Medulla oblongata (tissue), 1 donor: ENCODE results near the gene DNAJC6.
A peak's percentile ranks its signal among the peaks of the same experiment; 100 is the strongest.
"Not testable (repeated sequence)": the region's sequence is repeated elsewhere in the genome, so short reads cannot be mapped to it uniquely, and the experiment has no call there.

ENCODE experiments used
- DNase-seq: peaks from one replicate; pipeline ENCODE4 v3.0.0-alpha.2; 2015; ENCODE audit errors: extremely low spot score

The DNAJC6 gene

DNA sequence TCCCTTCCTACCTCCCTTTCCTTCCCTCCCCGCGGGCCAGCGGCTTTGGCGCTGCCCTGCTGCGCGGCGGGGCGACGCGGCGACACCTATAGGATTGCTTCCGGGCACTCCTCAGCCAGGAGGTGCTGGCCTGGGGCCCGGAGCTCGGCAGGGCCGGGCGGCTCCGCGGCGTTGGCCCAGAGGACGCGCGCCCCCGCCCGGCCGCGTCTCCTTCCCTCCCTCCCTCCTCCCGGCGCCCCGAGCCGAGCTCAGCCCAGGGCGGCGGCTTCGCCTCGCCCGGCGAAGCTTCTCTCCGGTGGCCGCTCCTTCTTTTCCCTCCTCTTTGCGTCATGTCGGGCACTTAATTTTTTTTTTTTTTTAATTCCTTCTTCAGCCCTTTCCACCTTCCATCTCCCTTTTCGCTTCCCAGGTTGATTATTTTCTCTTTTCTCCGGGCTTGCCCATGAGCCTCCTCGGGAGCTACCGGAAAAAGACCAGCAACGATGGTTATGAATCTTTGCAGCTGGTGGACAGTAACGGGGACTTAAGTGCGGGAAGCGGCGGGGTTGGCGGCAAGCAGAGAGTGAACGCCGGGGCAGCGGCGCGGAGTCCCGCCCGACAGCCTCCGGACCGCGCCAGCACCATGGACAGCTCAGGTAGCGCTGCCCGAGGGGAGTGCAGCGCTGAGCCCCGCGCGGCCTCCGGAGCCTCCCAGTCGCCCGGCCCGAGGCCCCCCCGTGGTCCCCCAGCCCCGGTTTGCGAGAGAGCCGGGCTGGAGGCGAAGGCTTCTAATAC is at the start of gene DNAJC6:
TSS of gene DNAJC6 (plus strand) at position 240 of the 774 bp plus-strand sequence. CDS start at position 443, 203 bp downstream.
- peak; percentile 75 for DNase-seq

DNA sequence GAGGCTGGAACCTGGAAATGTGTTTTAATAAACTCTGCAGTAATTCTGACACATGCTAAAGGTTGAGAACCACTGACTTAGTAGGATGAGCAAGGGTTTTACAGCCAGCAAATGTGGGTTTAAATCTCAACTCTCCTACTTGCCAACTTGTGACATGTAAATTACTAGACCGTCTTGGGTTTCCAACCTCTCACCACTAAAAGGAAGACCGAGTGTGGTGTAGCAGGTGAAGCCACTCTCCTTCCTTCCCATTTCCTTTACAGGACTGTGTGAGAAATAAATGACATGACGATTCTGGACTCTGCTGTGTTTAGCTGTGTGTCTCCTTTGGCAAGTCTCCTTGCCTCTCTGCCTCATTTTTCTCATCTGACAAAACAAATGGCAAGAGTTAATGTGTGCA is 49.5 kb upstream of the DNAJC6 start:
- no peak for DNase-seq

DNA sequence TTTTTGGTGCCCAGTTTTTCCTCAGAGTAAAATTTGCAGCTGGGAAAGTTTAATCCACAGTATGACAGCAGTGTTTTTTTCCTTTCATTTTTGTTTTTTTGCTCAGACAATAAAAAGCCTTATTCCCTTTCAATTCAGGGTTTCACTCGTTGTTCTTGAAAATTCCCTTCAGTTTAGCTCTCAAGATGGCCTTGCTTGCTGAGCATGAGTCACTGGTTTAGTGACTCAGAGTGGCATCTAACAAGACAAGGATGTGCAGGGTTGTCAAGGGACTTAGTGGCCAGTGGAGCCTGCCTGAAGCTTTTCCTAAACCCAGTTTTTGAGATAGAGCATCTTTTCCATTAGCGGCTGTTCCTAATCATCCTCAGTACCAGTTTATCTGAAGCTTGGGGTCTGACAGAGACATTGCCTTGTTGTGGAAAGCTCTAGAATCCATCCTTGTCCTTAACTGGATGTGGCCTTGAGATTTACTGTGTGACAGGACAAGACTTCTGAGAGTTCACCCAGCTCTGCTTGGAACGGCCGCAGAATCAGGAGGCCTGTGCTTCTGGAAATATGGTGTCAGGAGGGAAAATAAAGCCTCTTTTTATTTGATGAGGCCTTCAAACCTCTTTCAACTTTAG is 48.4 kb upstream of the DNAJC6 start:
- peak; percentile 77 for DNase-seq

DNA sequence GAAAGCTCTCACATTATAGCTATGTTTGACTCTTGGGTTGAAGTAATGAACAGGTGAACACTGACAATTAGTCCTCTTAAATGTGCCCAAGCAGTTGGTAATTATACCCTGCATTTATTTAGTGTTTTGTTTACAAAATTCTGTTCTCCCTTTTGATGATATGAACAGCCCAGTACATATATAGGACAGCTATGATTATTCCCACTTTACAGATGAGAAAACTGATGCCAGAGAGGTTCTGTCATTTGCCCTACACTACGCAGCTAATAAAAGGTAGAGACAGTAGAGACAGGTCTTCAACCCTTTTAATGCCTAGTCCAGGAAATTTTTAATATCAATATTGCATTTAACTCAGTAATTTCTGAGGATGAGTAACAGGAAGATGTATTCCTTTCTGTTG is 46.1 kb upstream of the DNAJC6 start:
- no peak for DNase-seq

DNA sequence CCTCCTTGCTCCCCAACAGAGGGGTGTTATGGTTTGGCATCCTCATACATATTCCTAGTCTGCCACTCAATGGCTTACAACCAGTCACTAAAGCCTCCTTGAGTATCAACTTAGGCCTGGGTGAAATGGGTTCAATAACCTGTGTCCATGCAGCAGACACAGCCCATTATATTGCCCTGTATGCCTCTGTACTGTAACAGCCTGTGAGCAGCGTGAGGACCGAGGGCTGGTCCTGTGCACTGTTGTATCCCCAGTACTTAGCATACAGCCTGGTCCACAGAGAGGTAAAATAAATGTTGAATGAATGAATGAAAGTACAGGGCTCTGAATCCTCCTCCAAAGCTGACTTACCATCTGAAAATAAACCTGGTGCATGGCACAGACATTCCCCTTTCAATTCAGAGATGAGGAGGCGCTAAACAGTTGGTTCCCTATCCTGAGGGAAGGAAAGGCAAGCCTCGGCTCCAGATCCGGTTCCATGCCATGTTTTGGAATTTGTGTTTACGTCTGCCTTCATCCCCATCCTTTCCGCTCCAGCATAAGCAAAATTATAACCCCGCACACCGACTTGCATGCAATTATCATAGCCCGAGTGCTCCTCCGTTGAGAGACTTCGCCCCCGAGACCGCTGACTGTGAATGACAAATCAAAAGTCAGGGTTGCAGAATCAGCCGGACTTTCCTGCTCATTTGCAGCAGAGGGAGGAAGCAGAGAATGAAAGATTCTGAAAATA is 45.0 kb upstream of the DNAJC6 start:
- peak; percentile 72 for DNase-seq

DNA sequence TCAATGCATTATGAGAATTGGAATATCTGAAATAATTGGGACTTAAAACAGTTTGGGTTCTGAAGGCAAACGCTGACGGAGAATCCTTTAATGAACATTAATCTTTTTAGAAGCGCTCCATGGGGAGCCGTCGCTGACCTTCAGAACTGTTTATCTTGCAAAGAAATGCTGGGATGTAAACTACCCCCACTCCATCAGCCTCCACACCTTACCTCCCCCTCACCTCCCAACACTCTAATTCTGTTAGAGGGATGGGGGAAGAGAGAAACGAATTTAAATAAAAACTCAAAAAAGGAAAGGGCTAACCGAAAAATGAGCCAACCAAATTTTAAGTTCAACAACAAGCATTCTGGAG is 44.1 kb upstream of the DNAJC6 start:
- DNase-seq: no peak

DNA sequence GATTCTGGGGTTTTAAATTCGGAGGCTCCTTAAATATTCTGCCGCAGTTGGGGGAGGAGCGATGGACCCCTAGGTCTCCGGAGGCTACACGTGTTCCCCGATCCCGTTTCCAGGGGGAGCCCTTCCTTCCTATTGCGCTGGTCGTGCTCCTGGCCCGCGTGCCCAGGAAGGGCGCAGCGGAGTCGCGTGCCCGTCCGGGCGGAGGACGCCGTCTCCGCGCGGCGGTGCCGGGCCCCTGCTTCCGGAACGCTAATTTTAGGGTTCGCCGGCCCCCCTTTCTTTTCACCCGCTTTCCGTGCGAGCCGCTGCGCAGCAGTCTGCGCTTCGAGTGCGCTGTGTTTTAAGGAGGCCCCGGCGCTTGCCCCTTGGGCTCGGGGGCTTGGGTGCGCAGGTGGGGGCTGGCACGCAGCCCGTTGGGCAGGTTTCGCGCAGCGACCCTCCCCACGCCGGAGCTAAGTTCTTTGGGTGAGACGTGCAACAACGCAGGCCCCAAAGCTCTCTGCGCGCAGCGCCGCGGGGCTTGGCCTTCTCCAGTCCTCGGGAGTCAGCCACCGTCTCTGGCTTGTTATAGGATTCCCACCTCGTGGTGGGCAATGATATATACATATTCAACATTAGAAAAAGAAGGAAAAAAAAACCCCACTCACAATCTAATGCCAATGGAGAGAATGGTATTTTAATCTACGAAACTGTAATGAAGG is 43.5 kb upstream of the DNAJC6 start:
- DNase-seq: no peak

DNA sequence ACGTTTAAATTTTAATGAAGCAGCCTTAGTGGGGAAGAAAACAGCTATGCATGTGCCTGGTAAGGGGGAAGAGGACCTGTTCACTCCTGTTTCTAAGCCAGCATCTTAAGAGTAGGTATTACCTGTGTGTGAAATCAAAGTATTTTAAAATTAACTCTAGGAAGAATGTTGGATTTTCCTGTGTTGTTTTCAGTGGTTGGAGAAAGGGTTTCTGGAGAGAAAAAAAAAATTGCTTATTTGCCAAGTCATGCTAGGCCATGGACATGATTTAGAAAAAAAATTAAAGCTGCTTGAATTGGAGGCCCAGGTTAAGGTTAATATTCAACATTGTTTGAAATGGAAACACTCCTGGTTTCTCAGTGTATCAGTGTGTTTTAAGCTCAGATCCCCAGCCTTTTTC is 42.9 kb upstream of the DNAJC6 start:
- DNase-seq: no peak

DNA sequence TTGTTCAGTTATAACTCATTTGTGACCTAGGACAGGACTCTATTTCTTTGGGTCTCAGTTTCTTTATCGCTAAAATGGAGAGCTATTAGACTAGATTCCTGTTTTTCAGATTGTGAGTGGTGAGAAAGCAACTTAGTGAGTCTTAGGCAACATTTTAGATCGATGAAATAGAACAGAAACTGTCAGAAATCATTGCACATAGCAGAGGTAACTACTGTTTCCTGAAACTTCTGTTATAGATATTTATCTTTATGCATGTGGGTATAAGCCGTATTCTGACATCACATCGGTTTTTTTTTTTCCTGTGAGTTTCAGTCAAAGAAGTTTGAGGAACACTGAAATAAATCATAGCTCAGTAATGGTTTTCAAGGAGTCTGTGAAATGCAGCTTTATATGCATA is 42.1 kb upstream of the DNAJC6 start:
- no peak for DNase-seq

DNA sequence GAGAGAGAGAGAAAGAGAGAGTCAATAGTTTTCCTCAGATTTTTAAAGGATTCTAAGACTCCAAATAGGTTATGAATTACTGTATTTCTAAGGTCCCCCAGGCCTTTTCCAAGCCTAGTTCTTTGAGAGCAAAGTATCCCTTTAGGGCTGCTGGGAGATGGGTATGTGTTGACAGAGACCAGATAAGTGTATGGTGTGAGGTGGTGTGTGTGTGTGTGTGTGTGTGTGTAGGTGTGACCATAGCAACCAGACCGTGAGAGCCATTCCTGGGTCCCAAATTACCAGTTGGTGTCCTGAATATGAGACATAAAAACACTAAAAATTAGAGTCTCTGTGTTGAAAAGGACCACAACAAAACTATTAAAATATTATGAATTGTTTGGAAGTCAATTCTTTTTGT is 41.7 kb upstream of the DNAJC6 start:
- DNase-seq: no peak

DNA sequence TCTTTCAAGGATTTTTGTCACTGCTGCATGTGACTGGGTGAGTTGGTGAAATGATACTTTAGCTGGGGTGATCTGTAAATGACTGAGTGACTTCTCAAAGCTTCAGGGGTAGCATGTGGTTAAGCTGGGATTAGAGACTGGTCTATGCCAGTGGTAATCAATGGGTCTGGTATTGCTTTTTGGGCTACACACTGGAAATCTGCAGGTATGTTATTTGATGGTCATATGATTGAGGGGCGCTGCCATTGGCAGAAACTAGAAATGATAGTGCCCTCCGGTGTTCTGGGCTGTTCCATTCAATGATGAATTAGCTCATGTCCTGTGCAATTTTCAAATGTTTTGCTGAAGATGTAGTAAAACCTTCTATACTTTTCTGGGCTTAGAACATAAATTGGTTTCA is 39.7 kb upstream of the DNAJC6 start:
- no peak for DNase-seq

DNA sequence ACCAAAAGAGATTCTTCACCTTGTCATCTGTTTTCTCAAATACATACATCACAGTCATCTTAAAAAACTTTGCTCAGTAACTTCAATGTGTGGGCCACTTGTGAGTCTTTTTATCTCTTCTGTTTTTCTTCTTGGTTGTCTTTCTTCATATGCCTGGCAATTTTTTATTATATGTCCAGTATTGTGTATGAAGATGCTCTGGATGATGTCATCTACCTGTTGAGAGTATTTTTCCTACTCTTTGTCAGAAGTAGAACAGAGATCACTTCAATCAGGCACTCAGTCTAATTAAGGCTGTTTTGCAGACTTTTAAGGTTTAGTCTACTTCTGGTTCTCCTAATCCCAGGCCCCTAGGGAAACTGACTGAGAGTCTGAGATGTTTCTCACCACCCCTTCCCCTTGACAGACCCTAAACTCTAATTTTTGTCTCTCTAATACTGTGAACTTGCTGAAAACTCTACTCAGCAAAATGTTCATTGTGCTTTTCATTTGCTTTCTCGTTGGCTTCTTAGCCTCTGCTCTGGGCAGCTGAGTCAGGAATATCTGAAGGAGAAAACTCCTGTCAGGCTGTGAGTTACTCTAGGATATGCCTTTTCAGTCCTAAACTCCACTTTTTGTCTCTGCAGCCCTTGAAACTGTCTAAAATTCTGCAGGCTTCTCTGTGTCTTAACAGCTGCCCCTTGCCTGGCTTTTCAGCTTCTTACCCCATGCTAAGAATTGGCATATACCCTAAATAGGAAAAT is 33.0 kb upstream of the DNAJC6 start:
- DNase-seq: no peak

DNA sequence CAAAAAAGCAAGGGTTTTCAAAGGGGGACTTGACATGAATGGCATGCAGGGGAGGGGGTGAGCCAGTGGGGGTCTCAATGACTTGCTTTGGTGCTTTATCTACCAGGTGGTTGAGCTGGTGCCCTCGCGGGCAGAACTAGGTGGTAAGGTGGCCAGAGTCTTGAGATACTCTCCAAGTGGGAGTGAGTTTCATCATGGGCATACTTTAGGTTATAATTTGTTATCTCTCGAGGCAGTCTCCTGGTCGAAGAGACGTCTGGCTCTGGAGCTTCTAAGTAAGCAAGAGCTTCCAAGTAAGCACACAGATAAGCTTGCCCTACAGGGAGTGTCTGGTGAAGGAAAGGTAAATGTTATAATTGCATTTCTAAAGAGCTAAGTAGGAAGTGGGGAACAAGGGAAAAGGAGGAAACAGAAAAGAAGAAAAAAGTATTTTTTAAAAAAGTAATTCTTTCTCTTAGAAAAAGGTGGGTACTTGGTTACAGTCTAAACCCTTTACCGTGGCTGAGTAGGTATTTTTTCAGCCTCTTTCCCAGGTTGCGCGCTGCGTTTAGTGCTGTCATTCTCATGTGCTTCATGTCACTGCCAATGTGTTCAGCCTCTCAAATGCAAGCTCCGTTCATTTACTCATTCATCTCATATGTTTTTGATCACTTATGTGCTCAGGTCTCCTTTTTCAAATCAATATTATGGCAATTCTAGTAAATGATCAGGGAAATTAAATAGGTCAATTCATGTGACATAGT is 31.6 kb upstream of the DNAJC6 start:
- no peak for DNase-seq

DNA sequence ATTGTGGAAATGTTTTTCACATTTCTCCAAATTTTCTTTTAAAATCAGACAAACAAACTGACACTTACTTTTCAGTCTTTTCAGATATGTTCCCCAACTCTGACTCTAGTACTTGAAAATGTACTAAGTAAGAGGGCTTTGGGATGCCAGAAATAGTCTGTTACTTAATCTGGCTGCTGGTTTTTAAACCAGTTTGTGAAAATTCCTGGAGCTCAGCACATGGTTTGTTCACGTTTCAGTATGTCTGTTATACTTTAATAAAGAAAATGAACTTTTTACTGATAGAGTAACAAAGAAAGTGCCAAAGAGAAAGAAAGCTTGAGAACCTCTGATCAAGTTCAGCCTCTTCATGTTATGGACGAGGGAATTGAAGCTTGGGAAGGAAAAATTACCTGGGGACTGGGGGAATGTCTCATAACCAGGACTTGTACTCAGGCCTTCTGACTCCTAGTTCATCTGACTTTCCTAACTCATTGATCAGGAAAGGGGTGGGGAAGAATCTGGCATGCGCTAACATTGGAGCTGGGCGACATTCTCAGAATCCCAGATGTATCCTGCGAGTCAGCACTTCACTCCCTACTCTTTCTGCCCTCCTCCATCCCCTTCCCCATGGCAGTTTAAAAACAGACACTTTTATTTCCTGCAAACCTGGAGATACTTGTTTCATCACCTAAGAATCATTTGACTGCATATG is 30.8 kb upstream of the DNAJC6 start:
- no peak for DNase-seq

DNA sequence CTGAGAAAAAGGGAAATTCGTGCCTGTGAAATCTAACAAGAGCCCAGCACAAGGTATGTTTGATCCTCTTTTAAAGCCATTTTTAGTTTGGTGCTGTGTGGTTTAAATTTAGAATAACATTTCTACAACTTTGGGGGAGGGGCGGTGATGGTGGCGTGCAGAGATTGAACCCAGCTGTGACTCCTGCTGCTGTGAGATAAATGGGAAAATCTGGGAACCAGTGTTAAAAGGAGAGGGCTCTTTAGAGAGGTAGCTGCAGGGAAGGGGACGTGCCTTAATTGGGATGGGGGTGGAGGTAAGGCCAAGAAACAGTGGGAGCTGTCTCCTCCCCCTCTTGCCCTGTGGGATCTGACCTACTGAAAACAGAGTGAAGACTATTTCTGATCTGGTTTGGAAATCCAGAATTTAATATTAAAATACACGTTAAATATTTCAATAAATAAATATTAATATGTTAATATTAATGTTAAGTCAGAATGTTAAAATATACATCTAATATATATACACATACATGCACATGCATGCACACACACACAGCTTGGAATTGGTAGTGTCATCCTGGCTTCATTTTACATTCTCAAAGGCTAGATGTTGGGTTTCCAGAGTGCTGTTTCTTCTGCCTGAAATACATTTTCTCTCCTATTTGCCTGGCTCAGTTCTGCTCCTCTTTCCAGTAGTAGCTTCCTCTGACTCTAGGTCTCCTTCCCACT is 30.1 kb upstream of the DNAJC6 start:
- no peak for DNase-seq

DNA sequence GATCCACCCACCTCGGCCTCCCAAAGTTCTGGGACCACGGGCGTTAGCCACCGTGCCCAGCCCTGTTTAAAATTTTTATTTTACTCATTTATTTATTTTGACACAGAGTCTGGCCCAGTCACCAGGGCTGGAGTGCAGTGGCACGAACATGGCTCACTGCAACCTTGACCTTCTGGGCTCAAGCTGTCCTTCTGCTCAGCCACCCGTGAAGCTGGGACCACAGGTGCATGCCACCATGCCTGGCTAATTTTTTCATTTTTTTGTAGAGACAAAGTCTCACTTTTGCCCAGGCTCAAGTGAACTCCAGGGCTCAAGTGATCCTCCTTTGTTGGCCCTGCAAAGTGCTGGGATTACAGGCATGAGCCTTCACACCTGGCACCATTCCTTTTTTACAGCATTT is 27.5 kb upstream of the DNAJC6 start:
- DNase-seq: no peak

DNA sequence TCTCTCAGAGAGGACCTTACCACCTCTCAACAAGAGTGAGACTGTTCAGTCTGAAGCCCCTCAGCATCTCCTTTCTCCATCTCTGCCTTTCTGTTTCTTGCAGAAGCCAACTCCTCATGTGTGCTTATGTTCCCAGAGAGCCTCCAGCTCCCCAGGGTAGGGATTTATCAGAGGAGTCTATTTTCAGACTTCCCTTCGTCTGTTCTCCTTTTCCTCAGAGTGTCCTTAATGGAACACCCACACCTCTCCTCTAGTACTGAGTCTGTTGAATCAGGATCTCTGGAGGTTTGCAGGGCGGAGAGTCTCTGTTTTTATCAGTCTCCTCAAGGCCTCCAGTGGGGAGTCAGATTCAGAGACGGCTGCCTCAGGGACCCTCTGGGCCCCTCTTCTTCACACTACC is 25.1 kb upstream of the DNAJC6 start:
- no peak for DNase-seq

DNA sequence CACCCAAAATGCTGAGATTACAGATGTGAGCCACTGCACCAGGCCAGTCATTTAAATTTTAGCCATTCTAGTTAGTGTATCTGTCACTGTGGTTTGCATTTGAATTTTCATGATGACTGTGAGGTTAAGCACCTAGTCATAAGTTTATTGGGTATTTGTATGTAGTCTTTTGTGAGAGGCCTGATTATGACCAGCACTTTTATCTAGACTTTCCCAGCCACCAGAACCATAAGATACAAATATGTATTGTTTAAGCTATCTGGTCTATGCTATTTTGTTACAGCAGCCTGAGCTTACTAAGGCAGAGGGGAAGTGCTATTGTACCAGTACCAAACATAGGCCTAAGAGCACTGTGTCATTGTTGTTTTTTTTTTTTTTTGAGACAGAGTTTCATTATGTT is 19.9 kb upstream of the DNAJC6 start:
- DNase-seq: no peak

DNA sequence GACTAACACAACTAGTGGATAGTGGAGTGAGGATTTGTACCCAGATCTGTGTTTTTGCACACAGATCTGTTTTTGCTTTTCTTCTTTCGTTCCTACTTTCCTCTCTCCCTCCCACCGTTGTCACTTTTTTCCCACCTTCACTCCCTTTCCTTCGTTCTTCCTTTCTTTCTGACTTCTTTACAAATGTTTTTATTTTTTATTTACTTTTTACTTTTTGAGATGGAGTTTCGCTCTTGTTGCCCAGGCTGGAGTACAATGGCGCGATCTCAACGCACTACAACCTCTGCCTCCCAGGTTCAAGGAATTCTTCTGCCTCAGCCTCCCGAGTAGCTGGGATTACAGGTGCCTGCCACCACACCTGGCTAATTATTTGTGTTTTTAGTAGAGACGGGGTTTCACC is 17.5 kb upstream of the DNAJC6 start:
- not testable (repeated sequence) for DNase-seq
